Vagina (tissue), 2 donors: ENCODE measurements around the gene C9orf85.

Experiments
- POLR2AphosphoS5 ChIP-seq, 2 donors: sonication (generic); formaldehyde crosslinking; IDR thresholded peaks; one replicate each; pipeline ENCODE4 v1.9.0; 2017; ENCODE audit warnings: antibody characterized with exemption in 2 of 2, mild to moderate bottlenecking in 2 of 2, low read depth in 1 of 2; ENCODE audit not compliant: insufficient read depth in 1 of 2
- TF ChIP-seq, protein P1 (sequence below), 3 experiments: fragments of 450-650 bp in 2 of 3; fragments of 200-600 bp in 1 of 3; sonication (generic) in 1 of 3; IDR thresholded peaks; one replicate each; pipeline ENCODE4 v1.5.1; 2017 to 2019; ENCODE audit warnings: antibody characterized with exemption in 3 of 3, mild to moderate bottlenecking in 2 of 3, moderate library complexity in 2 of 3

DNA sequence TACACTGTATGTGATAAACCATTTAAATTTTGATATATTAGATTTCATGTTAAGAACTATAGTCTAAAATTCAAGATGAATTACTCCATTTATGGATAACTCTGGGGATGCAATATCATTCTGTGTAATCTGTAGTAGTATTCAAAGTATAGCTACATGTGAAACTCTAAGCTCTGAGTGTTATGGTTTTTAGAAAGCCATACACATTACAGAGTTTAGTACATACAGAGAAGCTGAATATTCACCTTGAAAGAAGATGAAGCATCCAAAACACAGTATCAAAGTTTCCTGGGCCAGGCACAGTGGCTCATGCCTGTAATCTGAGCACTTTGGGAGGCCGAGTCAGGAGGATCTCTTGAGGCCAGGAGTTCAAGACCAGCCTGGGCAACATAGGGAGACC, 25.4 kb upstream of the C9orf85 start:
- TF ChIP-seq, protein P1, sequence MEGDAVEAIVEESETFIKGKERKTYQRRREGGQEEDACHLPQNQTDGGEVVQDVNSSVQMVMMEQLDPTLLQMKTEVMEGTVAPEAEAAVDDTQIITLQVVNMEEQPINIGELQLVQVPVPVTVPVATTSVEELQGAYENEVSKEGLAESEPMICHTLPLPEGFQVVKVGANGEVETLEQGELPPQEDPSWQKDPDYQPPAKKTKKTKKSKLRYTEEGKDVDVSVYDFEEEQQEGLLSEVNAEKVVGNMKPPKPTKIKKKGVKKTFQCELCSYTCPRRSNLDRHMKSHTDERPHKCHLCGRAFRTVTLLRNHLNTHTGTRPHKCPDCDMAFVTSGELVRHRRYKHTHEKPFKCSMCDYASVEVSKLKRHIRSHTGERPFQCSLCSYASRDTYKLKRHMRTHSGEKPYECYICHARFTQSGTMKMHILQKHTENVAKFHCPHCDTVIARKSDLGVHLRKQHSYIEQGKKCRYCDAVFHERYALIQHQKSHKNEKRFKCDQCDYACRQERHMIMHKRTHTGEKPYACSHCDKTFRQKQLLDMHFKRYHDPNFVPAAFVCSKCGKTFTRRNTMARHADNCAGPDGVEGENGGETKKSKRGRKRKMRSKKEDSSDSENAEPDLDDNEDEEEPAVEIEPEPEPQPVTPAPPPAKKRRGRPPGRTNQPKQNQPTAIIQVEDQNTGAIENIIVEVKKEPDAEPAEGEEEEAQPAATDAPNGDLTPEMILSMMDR (IDR thresholded peaks at IDR 0.05): no peak
- no peak for TF ChIP-seq POLR2AphosphoS5 (IDR thresholded peaks at IDR 0.05; ENCODE audit: insufficient read depth in 1 of 2, low read depth in 1 of 2)
